DOHH2 (cell line): ENCODE measurements around the gene ESRRA.

Source experiments
- H3F3A ChIP-seq: fragments of 200-600 bp; sonication (generic), shearing (Covaris generic); 2 replicates; pipeline ENCODE4 v1.6.0; 2016; ENCODE audit warnings: antibody characterized with exemption, mild to moderate bottlenecking; ENCODE audit not compliant: control insufficient read depth, insufficient read depth
- H3K27ac ChIP-seq: fragments of 200-600 bp; sonication (generic); 2 replicates; pipeline ENCODE4 v1.5.1; 2014; ENCODE audit warnings: low read depth, mild to moderate bottlenecking, low read length, moderate library complexity
- H3K27me3 ChIP-seq: fragments of 200-600 bp; sonication (generic); 2 replicates; pipeline ENCODE4 v1.6.1; 2014; ENCODE audit warnings: mild to moderate bottlenecking, low read length, mixed read lengths; ENCODE audit not compliant: control insufficient read depth
- H3K36me3 ChIP-seq: fragments of 200-600 bp; sonication (generic); 2 replicates; pipeline ENCODE4 v1.6.1; 2014; ENCODE audit warnings: mild to moderate bottlenecking, low read length, moderate library complexity, mixed read lengths; ENCODE audit not compliant: control insufficient read depth
- H3K4me1 ChIP-seq: fragments of 200-600 bp; sonication (generic); 2 replicates; pipeline ENCODE4 v1.6.1; 2014; ENCODE audit warnings: mild to moderate bottlenecking, low read length, mixed read lengths; ENCODE audit not compliant: control insufficient read depth
- H3K4me2 ChIP-seq: fragments of 200-600 bp; sonication (generic); 2 replicates; pipeline ENCODE4 v1.6.0; 2014; ENCODE audit warnings: mild to moderate bottlenecking, low read length, moderate library complexity
- H3K4me3 ChIP-seq: fragments of 200-600 bp; sonication (generic); 2 replicates; pipeline ENCODE4 v1.5.1; 2014; ENCODE audit warnings: mild to moderate bottlenecking, low read length, mixed read lengths
- H3K79me2 ChIP-seq: fragments of 200-600 bp; sonication (generic); 2 replicates; pipeline ENCODE4 v1.6.1; 2014; ENCODE audit warnings: mild to moderate bottlenecking, low read length, mixed read lengths; ENCODE audit not compliant: control insufficient read depth
- H3K9me2 ChIP-seq: fragments of 200-600 bp; sonication (generic); replicated peaks from 2 replicates; pipeline ENCODE4 v1.6.1; 2014; ENCODE audit warnings: mild to moderate bottlenecking, low read length, mixed read lengths; ENCODE audit not compliant: control insufficient read depth
- H3K9me3 ChIP-seq: fragments of 200-600 bp; sonication (generic); 2 replicates; pipeline ENCODE4 v1.6.1; 2014; ENCODE audit warnings: antibody characterized with exemption, low read length, mixed read lengths; ENCODE audit not compliant: control insufficient read depth, insufficient read depth
- H4K20me1 ChIP-seq: fragments of 200-600 bp; sonication (generic); 2 replicates; pipeline ENCODE4 v1.6.0; 2014; ENCODE audit warnings: low read depth, mild to moderate bottlenecking, antibody characterized with exemption, low read length, moderate library complexity; ENCODE audit not compliant: control insufficient read depth, insufficient read depth
- EZH2phosphoT487 ChIP-seq: fragments of 200-600 bp; sonication (generic); IDR thresholded peaks from 2 replicates; pipeline ENCODE4 v1.6.1; 2017; ENCODE audit warnings: borderline replicate concordance, mild to moderate bottlenecking, antibody characterized with exemption, low read length, moderate library complexity, mixed read lengths
- TF ChIP-seq, protein P1 (sequence below): fragments of 200-600 bp; sonication (generic); IDR thresholded peaks from one replicate; pipeline ENCODE4 v1.5.1; 2014; ENCODE audit warnings: antibody characterized with exemption, mild to moderate bottlenecking, low read depth, low read length; ENCODE audit not compliant: poor library complexity, severe bottlenecking

ESRRA gene

DNA sequence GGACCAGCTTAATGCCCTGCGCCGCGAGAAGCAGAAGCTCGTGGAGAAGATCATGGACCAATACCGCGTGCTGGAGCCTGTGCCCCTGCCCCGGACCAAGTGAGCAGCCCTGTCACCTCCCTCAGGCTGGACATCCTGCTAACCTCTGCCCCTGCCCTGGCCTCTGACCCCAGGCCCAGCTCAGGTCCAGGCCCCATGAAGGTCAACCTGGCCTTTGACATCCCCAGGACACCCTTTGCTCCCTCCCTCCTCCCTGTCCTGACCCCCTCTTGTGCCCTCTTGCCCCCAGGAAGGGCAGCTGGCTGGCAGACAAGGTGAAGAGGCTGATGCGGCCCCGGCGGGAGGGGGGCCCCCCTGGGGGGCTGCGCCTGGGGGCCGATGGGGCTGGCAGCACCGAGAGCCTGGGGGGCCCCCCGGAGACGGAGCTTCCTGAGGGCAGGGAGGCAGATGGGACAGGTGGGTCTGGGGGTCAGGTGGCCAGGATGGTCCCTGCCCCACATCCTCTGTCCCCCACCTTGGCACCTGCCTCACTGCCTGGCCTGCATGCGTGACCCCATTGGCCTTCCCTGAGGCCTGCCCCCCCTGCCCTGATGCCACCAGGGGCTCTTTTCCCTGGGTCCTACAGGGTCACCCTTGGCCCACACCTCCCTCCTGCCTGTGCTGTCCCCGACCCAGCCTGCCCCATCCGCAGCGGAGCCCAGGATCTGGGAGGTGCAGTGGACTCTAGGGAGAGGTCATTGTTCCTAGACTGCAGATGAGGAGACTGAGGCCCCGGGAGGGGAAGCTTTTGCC lies 48.6 kb downstream of the ESRRA start:
- H3K36me3 ChIP-seq: peaks cover 8% of the 10 kb centered on the region
- peaks cover 5% of the 10 kb centered on the region for H3F3A ChIP-seq
- peaks cover 22% of the 10 kb centered on the region for H3K4me1 ChIP-seq
- H3K4me2 ChIP-seq: no peak overlapping the region
- H3K27ac ChIP-seq: no peak overlapping the region
- TF ChIP-seq, protein P1, sequence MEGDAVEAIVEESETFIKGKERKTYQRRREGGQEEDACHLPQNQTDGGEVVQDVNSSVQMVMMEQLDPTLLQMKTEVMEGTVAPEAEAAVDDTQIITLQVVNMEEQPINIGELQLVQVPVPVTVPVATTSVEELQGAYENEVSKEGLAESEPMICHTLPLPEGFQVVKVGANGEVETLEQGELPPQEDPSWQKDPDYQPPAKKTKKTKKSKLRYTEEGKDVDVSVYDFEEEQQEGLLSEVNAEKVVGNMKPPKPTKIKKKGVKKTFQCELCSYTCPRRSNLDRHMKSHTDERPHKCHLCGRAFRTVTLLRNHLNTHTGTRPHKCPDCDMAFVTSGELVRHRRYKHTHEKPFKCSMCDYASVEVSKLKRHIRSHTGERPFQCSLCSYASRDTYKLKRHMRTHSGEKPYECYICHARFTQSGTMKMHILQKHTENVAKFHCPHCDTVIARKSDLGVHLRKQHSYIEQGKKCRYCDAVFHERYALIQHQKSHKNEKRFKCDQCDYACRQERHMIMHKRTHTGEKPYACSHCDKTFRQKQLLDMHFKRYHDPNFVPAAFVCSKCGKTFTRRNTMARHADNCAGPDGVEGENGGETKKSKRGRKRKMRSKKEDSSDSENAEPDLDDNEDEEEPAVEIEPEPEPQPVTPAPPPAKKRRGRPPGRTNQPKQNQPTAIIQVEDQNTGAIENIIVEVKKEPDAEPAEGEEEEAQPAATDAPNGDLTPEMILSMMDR: no peak
- TF ChIP-seq EZH2phosphoT487: no peak
- no peaks in the 10 kb centered on the region for H4K20me1 ChIP-seq
- no peaks in the 10 kb centered on the region for H3K79me2 ChIP-seq
- no peak overlapping the region for H3K4me3 ChIP-seq
- no peaks in the 10 kb centered on the region for H3K27me3 ChIP-seq
- H3K9me3 ChIP-seq: no peaks in the 10 kb centered on the region
- no peaks in the 10 kb centered on the region for H3K9me2 ChIP-seq

DNA sequence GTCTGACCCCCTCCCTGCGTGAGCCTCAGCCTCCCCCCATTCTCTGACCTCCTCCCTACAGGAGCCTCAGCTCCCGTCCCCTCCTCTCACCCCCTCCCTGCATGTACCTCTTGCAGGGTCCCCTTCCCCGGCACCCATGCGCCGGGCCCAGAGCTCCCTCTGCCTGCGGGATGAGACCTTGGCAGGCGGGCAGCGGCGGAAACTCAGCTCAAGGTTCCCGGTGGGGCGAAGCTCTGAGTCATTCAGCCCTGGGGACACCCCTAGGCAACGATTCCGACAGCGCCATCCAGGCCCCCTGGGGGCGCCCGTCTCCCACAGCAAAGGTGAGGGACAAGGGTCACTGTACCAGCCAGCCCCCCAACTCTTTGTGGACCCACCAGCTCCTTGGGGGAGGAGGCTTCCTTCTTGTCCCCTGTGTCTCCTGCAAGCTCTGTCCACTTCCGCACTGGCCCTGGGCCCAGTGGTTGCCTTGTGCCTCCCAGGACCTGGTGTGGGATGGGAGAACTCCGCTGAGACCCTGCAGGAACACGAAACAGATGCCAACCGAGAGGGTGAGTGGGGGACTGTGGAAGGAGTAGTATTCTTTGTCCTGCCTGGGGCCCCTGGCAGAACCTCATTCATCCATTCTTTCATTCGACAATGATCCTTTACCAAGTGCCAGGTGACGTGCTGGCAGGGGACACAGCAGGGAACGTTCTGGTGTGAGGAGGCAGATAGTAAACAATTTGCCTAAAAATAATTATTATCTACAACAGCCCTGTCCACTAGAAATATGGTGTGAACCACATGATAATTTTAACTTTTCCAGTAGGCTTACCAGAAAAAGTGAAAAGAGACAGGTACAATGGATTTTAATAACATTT lies 50.0 kb downstream of the ESRRA start:
- no peaks in the 10 kb centered on the region for H3K27me3 ChIP-seq
- no peaks in the 10 kb centered on the region for H3K9me2 ChIP-seq
- peaks cover 34% of the 10 kb centered on the region for H3K4me1 ChIP-seq
- H3K4me3 ChIP-seq: no peak overlapping the region
- peaks cover 5% of the 10 kb centered on the region for H3F3A ChIP-seq
- no peaks in the 10 kb centered on the region for H3K9me3 ChIP-seq
- peaks cover 3% of the 10 kb centered on the region for H3K36me3 ChIP-seq
- 0 out of 2 replicates have a peak overlapping the region, but pooled peaks have one; percentile 19 for H3K4me2 ChIP-seq
- H4K20me1 ChIP-seq: no peaks in the 10 kb centered on the region
- H3K79me2 ChIP-seq: peaks cover 6% of the 10 kb centered on the region; the same call in 1 of the 2 replicates
- TF ChIP-seq EZH2phosphoT487: no peak
- TF ChIP-seq, protein P1: peak; percentile 71
- no peak overlapping the region for H3K27ac ChIP-seq

DNA sequence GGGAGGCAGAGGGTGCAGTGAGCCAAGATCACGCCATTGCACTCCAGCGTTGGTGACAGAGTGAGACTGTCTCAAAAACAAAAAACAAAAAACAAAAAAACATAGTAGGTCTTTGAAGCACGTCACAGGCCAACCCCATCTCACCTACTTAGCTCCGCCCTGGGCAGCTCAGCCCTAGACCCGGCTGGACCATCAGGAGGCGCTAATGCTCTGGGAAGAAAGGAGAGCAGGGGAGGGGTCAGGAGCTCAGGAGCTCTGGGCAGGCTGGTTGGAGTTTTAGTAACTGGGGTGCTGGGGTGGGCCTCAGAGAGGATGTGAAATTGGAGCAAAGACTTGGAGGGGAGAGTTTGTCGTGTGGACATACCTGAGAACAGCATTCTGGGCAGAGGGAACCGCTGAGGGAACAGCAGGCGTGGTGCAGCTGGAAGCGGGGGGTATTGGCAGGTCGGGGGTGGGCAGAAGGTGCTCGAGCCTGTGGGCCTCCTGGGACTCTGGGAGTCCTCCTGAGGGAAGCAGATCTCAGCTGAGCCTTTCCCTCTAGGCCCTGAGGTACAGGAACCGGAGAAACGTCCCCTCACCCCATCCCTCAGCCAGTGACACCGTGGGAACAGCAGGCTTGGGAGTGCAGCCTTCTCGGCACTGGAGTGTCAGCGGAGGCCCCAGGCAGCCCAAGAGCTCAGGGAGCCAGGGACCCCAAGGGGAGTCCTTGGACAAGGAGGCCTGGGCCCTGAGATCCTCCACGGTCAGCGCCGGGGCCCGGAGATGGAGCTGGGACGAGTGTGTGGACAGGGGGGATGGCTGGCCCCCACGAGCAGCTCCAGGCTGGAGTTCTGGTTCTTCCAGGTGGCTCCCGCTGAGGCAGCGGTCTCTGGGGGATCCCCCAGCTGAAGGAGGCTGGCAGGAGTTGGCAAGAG lies 51.4 kb downstream of the ESRRA start:
- H3K9me3 ChIP-seq: no peaks in the 10 kb centered on the region
- H3K79me2 ChIP-seq: peaks cover 6% of the 10 kb centered on the region; the same call in 1 of the 2 replicates
- H4K20me1 ChIP-seq: no peaks in the 10 kb centered on the region
- no peak overlapping the region for H3K4me3 ChIP-seq
- H3K4me2 ChIP-seq: no peak overlapping the region
- H3K9me2 ChIP-seq: no peaks in the 10 kb centered on the region
- H3K4me1 ChIP-seq: peaks cover 38% of the 10 kb centered on the region
- no peak for TF ChIP-seq EZH2phosphoT487
- TF ChIP-seq, protein P1: peak; percentile 79
- peaks cover 5% of the 10 kb centered on the region for H3F3A ChIP-seq
- H3K36me3 ChIP-seq: peaks cover 9% of the 10 kb centered on the region
- no peaks in the 10 kb centered on the region for H3K27me3 ChIP-seq
- H3K27ac ChIP-seq: no peak overlapping the region
